OCI-LY7 (cell line): ENCODE results near the gene MMADHC. TPM values are rescaled to one million over a fixed set of nuclear protein-coding genes. Genes with fewer than 3 reads are reported as not detected.
A peak's percentile ranks its signal among the peaks of the same experiment; 100 is the strongest.

Source experiments
- BruUV-seq: library from RNA; stranded (reverse); fragments of 400-500 nt; replicated peaks from 2 replicates; lab custom pipeline; 2021; lab: Mats Ljungman, UMichigan
- CTCF ChIA-PET: fragments of 300-600 bp; sonication (Branson Sonifier 250); formaldehyde crosslinking; loops from one replicate; lab custom pipeline; 2022; ENCODE audit warnings: antibody characterized with exemption; ENCODE audit not compliant: unreplicated experiment; lab: Charles Lee
- POLR2A ChIA-PET: fragments of 300-600 bp; sonication (Branson Sonifier 250); formaldehyde crosslinking; loops from one replicate; lab custom pipeline; 2022; ENCODE audit warnings: antibody characterized with exemption; lab: Charles Lee
- DNase-seq: peaks from one replicate; pipeline ENCODE4 v3.0.0-alpha.2; 2015; ENCODE audit warnings: low spot score
- H2AFZ ChIP-seq: fragments of 200-600 bp; sonication (generic), shearing (Covaris generic); 2 replicates; pipeline ENCODE4 v1.6.1; 2014; ENCODE audit warnings: mild to moderate bottlenecking, antibody characterized with exemption, low read length, moderate library complexity
- H3K27ac ChIP-seq: fragments of 200-600 bp; sonication (generic); 2 replicates; pipeline ENCODE4 v1.5.1; 2014; ENCODE audit warnings: mixed run types, low read depth, mild to moderate bottlenecking, moderate library complexity, low read length, inconsistent platforms; ENCODE audit not compliant: poor library complexity, severe bottlenecking
- H3K36me3 ChIP-seq: fragments of 200-600 bp; sonication (generic); 2 replicates; pipeline ENCODE4 v1.6.1; 2014; ENCODE audit warnings: mild to moderate bottlenecking, antibody characterized with exemption, low read length, moderate library complexity, mixed read lengths; ENCODE audit not compliant: insufficient read depth
- H3K4me1 ChIP-seq: fragments of 200-600 bp; sonication (generic); 2 replicates; pipeline ENCODE4 v1.5.1; 2014; ENCODE audit warnings: mild to moderate bottlenecking, low read length; ENCODE audit not compliant: insufficient read depth, poor library complexity, severe bottlenecking
- H3K4me2 ChIP-seq: fragments of 200-600 bp; sonication (generic); 2 replicates; pipeline ENCODE4 v1.6.1; 2014; ENCODE audit warnings: mild to moderate bottlenecking, low read length
- H3K4me3 ChIP-seq: fragments of 200-600 bp; sonication (generic); 2 replicates; pipeline ENCODE4 v1.5.1; 2014; ENCODE audit warnings: mild to moderate bottlenecking, low read depth, low read length; ENCODE audit not compliant: poor library complexity, severe bottlenecking
- H3K79me2 ChIP-seq: fragments of 200-600 bp; sonication (generic); 2 replicates; pipeline ENCODE4 v1.6.1; 2016; ENCODE audit warnings: low read depth, mild to moderate bottlenecking, low read length, moderate library complexity, mixed read lengths; ENCODE audit not compliant: insufficient read depth
- H3K9me2 ChIP-seq: fragments of 200-600 bp; sonication (generic); 2 replicates; pipeline ENCODE4 v1.6.1; 2016; ENCODE audit warnings: mild to moderate bottlenecking, low read length, mixed read lengths; ENCODE audit not compliant: insufficient read depth
- H3K9me3 ChIP-seq: fragments of 200-600 bp; sonication (generic); 2 replicates; pipeline ENCODE4 v1.6.1; 2014; ENCODE audit warnings: mild to moderate bottlenecking, mixed run types, low read length, mixed read lengths
- H4K20me1 ChIP-seq: fragments of 200-600 bp; sonication (generic); 2 replicates; pipeline ENCODE4 v1.6.1; 2014; ENCODE audit warnings: mild to moderate bottlenecking, antibody characterized with exemption, low read length, moderate library complexity, mixed read lengths; ENCODE audit not compliant: insufficient read depth
- CTCF ChIP-seq: fragments of 200-600 bp; sonication (generic); conservative IDR thresholded peaks from 2 replicates; pipeline ENCODE4 v1.5.1; 2014; ENCODE audit warnings: mild to moderate bottlenecking, antibody characterized with exemption, low read length, moderate library complexity, mixed read lengths
- EZH2phosphoT487 ChIP-seq: fragments of 200-600 bp; sonication (generic); IDR thresholded peaks from 2 replicates; pipeline ENCODE4 v1.6.1; 2018; ENCODE audit warnings: low read depth, borderline replicate concordance, mild to moderate bottlenecking, mixed run types, antibody characterized with exemption, low read length, moderate library complexity, mixed read lengths
- intact Hi-C: fragments of 100-400 bp; cut with micrococcal nuclease; formaldehyde crosslinking; loops from one replicate; pipeline ENCODE4 v1.10.0; 2022; ENCODE audit not compliant: unreplicated experiment
- total RNA-seq, 2 experiments: library from RNA; depleted of rRNA in 1 of 2; stranded (reverse); fragments of >200 nt in 1 of 2; shearing (Covaris generic) in 1 of 2; gene quantifications; 2 replicates each; pipeline ENCODE4 v1.2.3, GENCODE V29; 2014 to 2022

MMADHC gene
- total RNA-seq, 2 experiments from 2014 or later = 73.6 to 115 TPM

GRCh38 chr2:149564983-149565382 is 22.6 kb downstream of the MMADHC start:
- no peak for DNase-seq
- peaks cover 44% of the 10 kb centered on the region for H3K36me3 ChIP-seq
- H3K4me1 ChIP-seq = peaks cover 8% of the 10 kb centered on the region
- no peak overlapping the region for H3K4me3 ChIP-seq
- ChIA-PET CTCF (no interaction called here), POLR2A (interaction anchor here (0.6 to 1.1 kb wide), 2 partner anchors 22 to 667 kb away, joined by 4 read pairs; no protein-coding TSS in a partner anchor)
- TF ChIP-seq CTCF = no peak
- no peak for TF ChIP-seq EZH2phosphoT487
- H2AFZ ChIP-seq = no peak overlapping the region
- H4K20me1 ChIP-seq = no peaks in the 10 kb centered on the region
- no peaks in the 10 kb centered on the region for H3K9me3 ChIP-seq
- H3K27ac ChIP-seq = no peak overlapping the region
- H3K79me2 ChIP-seq = no peaks in the 10 kb centered on the region
- H3K9me2 ChIP-seq = no peaks in the 10 kb centered on the region
- H3K4me2 ChIP-seq = no peak overlapping the region
- BruUV-seq = TSS peak; percentile 4
- intact Hi-C loops = loop anchor here (5.0 kb wide), 1 partner anchor 523 kb away; no protein-coding TSS in a partner anchor

- intact Hi-C loops = loop anchor here (5.0 kb wide), 1 partner anchor 522 kb away; no protein-coding TSS in a partner anchor
- H3K9me2 ChIP-seq = no peaks in the 10 kb centered on the region
- H3K36me3 ChIP-seq = peaks cover 35% of the 10 kb centered on the region
- POLR2A ChIA-PET = interaction anchor here (0.7 to 1.4 kb wide), 2 partner anchors 9 to 60 kb away, joined by 3 to 4 read pairs; no protein-coding TSS in a partner anchor
- no peaks in the 10 kb centered on the region for H4K20me1 ChIP-seq
- no peak overlapping the region for H3K4me2 ChIP-seq
- TF ChIP-seq EZH2phosphoT487 (no peak), CTCF (no peak)
- no peak for DNase-seq
- CTCF ChIA-PET = no interaction called here
- no peaks in the 10 kb centered on the region for H3K79me2 ChIP-seq
- no peaks in the 10 kb centered on the region for H3K9me3 ChIP-seq
- H3K27ac ChIP-seq = no peak overlapping the region
- H2AFZ ChIP-seq = no peak overlapping the region
- no TSS peak for BruUV-seq
- H3K4me3 ChIP-seq = no peak overlapping the region
- H3K4me1 ChIP-seq = peaks cover 8% of the 10 kb centered on the region
These were observed 23.5 kb downstream of the MMADHC start for GRCh38 chr2:149564097-149564496.

- H3K4me2 ChIP-seq = no peak overlapping the region
- BruUV-seq = no TSS peak
- no peak overlapping the region for H3K4me3 ChIP-seq
- TF ChIP-seq EZH2phosphoT487 = no peak
- TF ChIP-seq CTCF = no peak
- no peak overlapping the region for H3K27ac ChIP-seq
- no peak for DNase-seq
- peaks cover 8% of the 10 kb centered on the region for H3K4me1 ChIP-seq
- no peak overlapping the region for H2AFZ ChIP-seq
- ChIA-PET CTCF (no interaction called here), POLR2A (interaction anchor here (1.0 kb wide), 1 partner anchor 544 kb away, joined by 3 read pairs; no protein-coding TSS in a partner anchor)
- H3K36me3 ChIP-seq = peaks cover 17% of the 10 kb centered on the region; the same call in 1 of the 2 replicates
- H3K79me2 ChIP-seq = no peaks in the 10 kb centered on the region
- intact Hi-C loops = loop anchor here (5.0 kb wide), 1 partner anchor 520 kb away; no protein-coding TSS in a partner anchor
- H3K9me3 ChIP-seq = no peaks in the 10 kb centered on the region
- H3K9me2 ChIP-seq = no peaks in the 10 kb centered on the region
- no peaks in the 10 kb centered on the region for H4K20me1 ChIP-seq
These were observed 25.3 kb downstream of the MMADHC start for GRCh38 chr2:149562324-149562723.
